PFSK-1 (cell line): Measurements from ENCODE around the gene CAPN10.
A peak's percentile ranks its signal among the peaks of the same experiment; 100 is the strongest.

Experiments
- FOXP2 ChIP-seq: optimal IDR thresholded peaks from 2 replicates; pipeline ENCODE3; 2011; ENCODE audit warnings: borderline replicate concordance, control low read depth, inconsistent platforms; ENCODE audit not compliant: insufficient read depth; ENCODE audit errors: extremely low read length, extremely low read depth
- POLR2AphosphoS5 ChIP-seq: IDR thresholded peaks from 2 replicates; pipeline ENCODE4 v1.6.1; 2012; ENCODE audit warnings: low read depth, mild to moderate bottlenecking, control low read depth, low read length, moderate library complexity
- SIN3A ChIP-seq: IDR thresholded peaks from 2 replicates; pipeline ENCODE4 v1.6.1; 2012; ENCODE audit warnings: mild to moderate bottlenecking, low read length, moderate library complexity, borderline replicate concordance; ENCODE audit not compliant: insufficient read depth
- TAF1 ChIP-seq: IDR thresholded peaks from 2 replicates; pipeline ENCODE4 v1.6.1; 2012; ENCODE audit warnings: low read length, control low read depth, borderline replicate concordance; ENCODE audit not compliant: insufficient read depth
- TF ChIP-seq, protein P1 (sequence below), 2 experiments: IDR thresholded peaks; 2 replicates each; pipeline versions ENCODE4 v1.6.1 to v1.8.0; 2011 to 2012; ENCODE audit warnings: low read depth in 2 of 2, low read length in 2 of 2, control low read depth in 1 of 2, inconsistent platforms in 1 of 2, mild to moderate bottlenecking in 1 of 2, moderate library complexity in 1 of 2; ENCODE audit not compliant: insufficient read depth in 1 of 2

Gene CAPN10

DNA sequence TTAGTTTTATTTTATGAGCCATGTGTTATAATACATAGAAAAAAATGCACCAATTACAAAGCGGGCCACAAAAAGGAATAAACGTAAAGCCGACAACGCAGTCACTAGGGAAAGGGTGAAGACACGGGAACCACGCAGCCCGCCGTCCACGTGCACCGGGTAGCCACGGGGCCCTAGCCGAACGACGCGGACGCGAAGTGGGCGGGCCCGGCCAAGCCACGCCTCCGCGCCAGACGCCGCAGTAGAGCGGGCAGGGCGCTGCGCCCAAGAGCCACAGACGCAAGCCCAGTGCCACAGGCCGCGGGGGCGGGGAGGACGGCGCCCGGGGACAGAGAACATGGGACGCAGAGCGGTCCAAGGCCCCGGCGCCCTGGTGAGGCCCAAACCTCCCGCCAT, 26.5 kb upstream of the CAPN10 start, which contains the start of gene DUSP28:
Gene DUSP28 (plus strand): TSS at position 274 of the 396 bp plus-strand sequence. CDS start 328 bp downstream, outside the sequence.
- TF ChIP-seq SIN3A (peak; percentile 84; the same call in 1 of the 2 replicates), TAF1 (peak; percentile 62), POLR2AphosphoS5 (peak; percentile 74; the same call in 1 of the 2 replicates), FOXP2 (no peak)
- TF ChIP-seq, protein P1, sequence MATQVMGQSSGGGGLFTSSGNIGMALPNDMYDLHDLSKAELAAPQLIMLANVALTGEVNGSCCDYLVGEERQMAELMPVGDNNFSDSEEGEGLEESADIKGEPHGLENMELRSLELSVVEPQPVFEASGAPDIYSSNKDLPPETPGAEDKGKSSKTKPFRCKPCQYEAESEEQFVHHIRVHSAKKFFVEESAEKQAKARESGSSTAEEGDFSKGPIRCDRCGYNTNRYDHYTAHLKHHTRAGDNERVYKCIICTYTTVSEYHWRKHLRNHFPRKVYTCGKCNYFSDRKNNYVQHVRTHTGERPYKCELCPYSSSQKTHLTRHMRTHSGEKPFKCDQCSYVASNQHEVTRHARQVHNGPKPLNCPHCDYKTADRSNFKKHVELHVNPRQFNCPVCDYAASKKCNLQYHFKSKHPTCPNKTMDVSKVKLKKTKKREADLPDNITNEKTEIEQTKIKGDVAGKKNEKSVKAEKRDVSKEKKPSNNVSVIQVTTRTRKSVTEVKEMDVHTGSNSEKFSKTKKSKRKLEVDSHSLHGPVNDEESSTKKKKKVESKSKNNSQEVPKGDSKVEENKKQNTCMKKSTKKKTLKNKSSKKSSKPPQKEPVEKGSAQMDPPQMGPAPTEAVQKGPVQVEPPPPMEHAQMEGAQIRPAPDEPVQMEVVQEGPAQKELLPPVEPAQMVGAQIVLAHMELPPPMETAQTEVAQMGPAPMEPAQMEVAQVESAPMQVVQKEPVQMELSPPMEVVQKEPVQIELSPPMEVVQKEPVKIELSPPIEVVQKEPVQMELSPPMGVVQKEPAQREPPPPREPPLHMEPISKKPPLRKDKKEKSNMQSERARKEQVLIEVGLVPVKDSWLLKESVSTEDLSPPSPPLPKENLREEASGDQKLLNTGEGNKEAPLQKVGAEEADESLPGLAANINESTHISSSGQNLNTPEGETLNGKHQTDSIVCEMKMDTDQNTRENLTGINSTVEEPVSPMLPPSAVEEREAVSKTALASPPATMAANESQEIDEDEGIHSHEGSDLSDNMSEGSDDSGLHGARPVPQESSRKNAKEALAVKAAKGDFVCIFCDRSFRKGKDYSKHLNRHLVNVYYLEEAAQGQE (IDR thresholded peaks at IDR 0.05; ENCODE audit: insufficient read depth in 1 of 2, low read depth in 2 of 2, low read length in 2 of 2): no peak

DNA sequence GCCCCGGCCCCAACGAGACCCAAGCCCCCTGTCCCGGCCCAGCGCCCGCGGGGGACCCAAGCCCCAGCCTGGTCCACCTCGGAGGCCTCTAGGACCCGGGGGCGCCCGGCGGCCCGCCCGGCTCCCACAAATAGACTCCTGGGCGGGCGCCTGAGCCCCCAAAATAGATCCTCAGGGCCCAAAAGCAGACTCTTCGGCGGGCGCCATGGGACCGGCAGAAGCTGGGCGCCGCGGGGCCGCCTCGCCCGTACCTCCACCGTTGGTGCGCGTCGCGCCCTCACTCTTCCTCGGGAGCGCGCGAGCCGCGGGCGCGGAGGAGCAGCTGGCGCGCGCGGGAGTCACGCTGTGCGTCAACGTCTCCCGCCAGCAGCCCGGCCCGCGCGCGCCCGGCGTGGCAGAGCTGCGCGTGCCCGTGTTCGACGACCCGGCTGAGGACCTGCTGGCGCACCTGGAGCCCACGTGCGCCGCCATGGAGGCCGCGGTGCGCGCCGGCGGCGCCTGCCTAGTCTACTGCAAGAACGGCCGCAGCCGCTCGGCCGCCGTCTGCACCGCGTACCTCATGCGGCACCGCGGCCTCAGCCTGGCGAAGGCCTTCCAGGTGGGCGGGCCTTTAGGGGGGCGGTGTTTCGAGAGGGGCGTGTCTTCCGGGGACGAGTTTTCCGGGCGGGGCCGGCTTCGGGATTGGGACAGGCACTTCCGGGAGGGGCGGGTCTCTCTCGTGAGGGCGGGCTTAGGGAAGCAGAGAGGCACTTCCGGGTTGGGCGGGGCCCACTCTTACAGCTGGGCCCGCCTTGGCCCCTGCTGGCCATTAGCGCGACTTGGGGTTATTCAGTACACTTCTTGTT, 25.8 kb upstream of the CAPN10 start:
- no peak for TF ChIP-seq FOXP2
- TF ChIP-seq, protein P1 (IDR thresholded peaks at IDR 0.05; ENCODE audit: insufficient read depth in 1 of 2, low read depth in 2 of 2, low read length in 2 of 2): peak in 1 of 2 experiments; percentile 52; a peak in 1 of 4 replicates
- TF ChIP-seq SIN3A: 0 out of 2 replicates have a peak, but pooled peaks have one; percentile 16
- peak; percentile 83; the same call in 1 of the 2 replicates for TF ChIP-seq POLR2AphosphoS5
- peak; percentile 76; the same call in 1 of the 2 replicates for TF ChIP-seq TAF1

DNA sequence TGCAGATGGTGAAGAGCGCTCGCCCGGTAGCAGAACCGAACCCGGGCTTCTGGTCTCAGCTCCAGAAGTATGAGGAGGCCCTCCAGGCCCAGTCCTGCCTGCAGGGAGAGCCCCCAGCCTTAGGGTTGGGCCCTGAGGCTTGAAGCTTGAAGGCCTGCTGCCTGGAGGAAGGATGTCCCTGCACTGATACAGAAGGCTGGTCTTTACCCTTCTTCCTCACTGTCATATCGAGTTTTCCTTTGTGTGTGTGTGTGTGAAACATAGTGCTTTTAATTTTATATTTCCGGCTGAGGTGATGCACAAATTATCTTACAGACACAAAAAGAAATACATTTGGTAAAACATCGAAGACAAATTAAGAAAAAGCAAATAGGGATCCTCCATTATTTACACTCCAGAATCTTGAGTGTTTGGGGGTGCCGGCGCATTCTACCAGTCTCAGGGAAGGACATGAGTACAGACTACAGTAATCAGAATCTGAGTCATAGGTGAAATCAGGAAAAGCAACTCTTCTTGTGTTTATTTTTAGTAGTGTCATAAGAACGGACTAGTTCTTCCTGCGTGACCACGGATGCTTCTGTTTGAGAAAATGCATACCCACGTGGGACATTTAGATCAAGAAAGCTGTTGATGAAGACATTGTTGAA, 25.1 kb upstream of the CAPN10 start:
- TF ChIP-seq POLR2AphosphoS5 (0 out of 2 replicates have a peak, but pooled peaks have one; percentile 36), TAF1 (no peak), FOXP2 (no peak)
- TF ChIP-seq, protein P1 (IDR thresholded peaks at IDR 0.05; ENCODE audit: insufficient read depth in 1 of 2, low read depth in 2 of 2, low read length in 2 of 2): no peak

DNA sequence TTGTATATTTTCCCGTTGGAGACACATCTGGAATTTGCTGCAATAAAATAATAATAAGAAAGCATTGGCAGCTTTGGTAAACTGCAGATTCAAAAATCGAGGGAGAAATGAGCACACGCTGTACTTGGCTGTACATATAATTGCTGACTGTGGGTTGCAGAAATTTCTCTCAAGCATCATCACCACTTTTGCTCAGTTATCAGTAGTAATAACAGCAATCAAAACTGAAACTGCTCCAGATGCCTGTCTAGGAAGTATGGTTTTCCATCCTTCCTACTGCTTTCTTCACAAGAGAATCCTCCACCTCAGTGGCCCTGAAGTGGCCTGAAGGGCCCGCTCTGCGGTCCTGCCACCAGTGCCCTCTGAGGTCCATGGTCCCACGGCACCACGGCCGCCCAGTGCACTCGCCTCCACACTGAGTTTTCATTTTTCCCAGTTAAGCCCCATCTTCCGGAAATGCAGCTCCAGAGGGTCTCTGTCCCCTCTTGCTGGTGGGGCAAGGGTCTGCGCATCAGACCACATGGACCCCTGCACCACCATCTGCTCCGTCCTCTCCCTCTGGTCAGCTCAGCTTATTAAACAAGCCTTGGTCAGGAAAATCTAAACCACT, 22.5 kb upstream of the CAPN10 start:
- TF ChIP-seq SIN3A (no peak), POLR2AphosphoS5 (no peak), TAF1 (no peak), FOXP2 (no peak)
- TF ChIP-seq, protein P1 (IDR thresholded peaks at IDR 0.05; ENCODE audit: insufficient read depth in 1 of 2, low read depth in 2 of 2, low read length in 2 of 2): no peak
